ENCODE measurements around the gene PPIP5K1.
"Not testable (repeated sequence)": the region's sequence is repeated elsewhere in the genome, so short reads cannot be mapped to it uniquely, and the experiment has no call there.

The PPIP5K1 gene

DNA sequence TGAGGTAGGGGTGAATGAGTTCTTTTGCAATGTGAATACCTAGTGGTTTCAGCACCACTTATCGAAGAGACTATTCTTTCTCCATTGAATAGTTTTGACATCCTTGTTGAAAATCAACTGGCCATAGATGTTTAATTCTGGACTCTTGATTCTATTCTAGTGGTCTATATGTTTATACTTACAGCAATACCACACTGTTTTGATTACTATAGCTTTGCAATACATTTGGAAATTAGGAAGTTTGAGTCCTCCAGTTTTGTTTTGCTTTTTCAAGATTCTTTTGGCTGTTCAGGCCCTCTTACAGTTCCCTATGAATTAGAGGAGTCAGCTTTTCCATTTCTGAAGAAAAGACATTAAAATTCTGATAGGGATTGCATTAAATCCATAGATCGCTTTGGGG is 42.5 kb downstream of the PPIP5K1 start:
- no peak for DNase-seq (ENCODE audit: extremely low read depth in 1 of 2, low read depth in 1 of 2)

DNA sequence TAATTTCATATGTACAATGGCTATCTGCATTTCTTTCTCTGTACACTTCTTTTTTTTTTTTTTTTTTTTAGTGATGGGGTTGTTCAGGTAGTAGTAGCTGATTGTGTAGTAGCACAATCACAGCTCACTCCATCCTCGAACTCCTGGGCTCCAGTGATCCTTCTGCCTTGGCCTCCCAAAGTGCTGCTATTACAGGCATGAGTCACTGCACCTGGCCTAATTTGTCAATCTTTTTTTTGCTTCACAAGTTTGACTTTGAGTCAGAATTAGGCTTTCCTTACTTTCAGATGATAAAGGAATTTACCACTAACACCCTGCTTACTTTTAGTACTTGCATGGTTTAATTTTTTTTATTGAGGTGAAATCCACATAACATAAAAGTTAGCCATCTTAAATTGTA is 44.6 kb downstream of the PPIP5K1 start:
- no peak for DNase-seq (ENCODE audit: extremely low read depth in 1 of 2, low read depth in 1 of 2)

DNA sequence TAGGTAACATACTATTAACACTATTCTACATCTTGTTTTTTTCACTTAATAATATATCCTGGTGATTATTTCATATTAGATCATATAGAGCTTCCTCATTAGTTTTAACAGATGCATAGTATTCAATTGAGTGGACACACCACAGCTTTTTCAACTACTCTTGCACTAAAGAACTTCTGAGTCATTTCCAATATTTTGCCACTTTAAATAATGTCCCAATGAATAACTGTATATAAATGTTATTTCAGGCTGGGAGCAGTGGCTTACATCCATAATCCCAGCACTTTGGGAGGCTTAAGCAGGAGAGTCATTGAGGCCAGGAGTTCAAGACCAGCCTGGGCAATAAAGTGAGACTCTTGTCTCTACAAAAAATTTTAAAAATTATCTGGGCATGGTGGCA is 45.7 kb downstream of the PPIP5K1 start:
- DNase-seq (ENCODE audit: extremely low read depth in 1 of 2, low read depth in 1 of 2), result no peak

DNA sequence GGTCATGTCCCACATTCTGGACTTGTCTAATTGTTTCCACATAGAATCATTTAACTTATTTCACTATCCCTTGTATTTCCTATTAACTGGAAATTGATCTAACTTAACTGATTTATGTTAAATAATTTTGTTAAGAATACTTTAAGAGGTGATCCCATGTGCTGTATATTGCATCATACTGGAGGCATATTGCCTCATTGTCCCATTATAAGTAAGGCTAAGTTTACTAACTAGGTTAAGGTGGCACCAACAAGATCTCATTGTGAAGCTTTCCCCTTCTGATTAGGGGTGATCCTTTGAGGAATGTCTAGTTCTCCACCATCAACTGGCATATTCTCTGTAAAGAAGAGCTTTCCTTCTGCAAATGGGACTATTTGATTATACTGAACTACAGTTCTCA is 48.2 kb downstream of the PPIP5K1 start:
- DNase-seq (ENCODE audit: extremely low read depth in 1 of 2, low read depth in 1 of 2), result no peak

DNA sequence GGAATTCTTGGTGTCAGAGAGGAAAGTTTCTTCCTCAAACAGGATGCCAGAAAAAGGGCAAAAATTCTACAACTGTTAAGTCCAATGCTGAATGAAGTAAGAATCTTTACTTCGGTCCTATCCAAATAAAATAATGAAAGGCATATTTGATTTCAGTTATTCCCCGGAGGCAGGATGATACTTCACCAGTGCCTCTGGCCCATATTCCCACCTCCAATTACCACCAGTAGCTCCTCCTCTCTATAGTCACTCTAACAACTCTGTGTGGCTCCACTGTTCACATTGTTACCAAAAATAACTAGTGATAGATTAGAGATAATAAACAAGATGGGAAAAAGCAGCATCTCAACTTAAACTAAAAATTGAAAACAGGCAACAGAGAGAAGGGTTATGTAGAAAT is 51.9 kb downstream of the PPIP5K1 start:
- DNase-seq (ENCODE audit: extremely low read depth in 1 of 2, low read depth in 1 of 2), result no peak

DNA sequence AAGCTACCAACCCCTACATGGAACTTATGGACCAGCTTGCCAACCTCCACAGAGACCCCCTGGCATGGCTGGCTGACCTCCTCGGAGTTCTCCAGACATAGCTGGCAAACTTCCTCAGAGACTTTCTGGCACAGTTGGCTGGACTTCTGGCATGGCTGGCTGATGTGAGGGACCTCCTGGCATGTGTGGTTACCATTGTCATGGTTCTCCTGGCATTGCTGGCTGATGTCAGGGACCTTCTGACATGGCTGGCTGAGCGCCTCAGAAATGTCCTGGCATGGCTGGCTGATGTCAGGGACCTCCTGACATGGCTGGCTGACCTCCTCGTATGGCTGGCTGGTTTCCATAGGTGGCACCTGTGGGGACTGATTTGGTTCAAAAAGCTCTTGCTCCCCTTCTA is 55.1 kb downstream of the PPIP5K1 start:
- no peak for DNase-seq (ENCODE audit: extremely low read depth in 1 of 2, low read depth in 1 of 2)

DNA sequence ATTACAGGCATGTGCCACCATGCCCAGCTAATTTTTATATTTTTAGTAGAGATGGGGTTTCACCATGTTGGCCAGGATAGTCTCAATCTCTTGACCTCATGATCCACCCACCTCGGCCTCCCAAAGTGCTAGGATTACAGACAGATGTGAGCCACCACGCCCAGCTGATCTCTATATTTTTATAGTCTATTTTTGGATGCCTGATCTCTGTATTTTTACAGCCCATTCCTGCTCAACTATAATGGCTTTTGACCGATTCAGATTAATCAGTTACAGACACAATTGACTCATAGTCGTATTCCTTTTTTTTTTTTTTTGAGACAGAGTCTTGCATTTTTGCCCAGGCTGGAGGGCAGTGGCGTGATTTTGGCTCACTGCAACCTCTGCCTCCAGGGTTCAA is 57.2 kb downstream of the PPIP5K1 start:
- not testable (repeated sequence) for DNase-seq (ENCODE audit: extremely low read depth in 1 of 2, low read depth in 1 of 2)

DNA sequence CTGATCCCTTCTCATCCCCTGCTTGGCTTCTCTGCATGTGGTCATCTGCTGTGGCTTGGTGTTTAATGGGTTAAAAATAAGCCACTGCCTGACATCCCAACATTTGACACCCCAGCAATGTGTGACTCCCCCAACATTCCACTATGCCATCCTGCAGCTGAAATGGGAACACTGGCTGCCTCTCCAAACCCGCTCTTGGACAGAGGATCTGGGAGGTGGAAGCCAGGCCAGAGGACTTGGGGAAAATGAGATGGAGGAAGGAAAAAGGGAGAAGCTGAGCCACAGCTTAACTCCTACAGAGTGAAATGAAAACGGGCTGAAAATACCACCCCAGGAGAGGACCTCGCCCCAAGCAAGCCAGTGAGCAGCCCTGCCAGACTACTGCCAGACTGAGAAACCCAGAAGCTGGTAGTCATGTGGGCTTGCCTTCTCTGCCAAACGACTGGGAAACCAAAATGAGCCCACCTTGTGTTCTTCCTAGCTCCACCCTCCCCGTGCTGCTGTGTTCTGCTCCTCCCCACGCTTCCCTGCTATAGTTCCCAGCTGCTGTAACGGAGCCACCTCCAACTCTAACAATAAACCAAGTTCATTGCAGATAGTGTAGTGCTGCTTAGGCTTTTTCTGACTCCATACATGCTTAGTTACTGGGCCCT is 58.9 kb downstream of the PPIP5K1 start:
- DNase-seq (ENCODE audit: extremely low read depth in 1 of 2, low read depth in 1 of 2), result no peak

DNA sequence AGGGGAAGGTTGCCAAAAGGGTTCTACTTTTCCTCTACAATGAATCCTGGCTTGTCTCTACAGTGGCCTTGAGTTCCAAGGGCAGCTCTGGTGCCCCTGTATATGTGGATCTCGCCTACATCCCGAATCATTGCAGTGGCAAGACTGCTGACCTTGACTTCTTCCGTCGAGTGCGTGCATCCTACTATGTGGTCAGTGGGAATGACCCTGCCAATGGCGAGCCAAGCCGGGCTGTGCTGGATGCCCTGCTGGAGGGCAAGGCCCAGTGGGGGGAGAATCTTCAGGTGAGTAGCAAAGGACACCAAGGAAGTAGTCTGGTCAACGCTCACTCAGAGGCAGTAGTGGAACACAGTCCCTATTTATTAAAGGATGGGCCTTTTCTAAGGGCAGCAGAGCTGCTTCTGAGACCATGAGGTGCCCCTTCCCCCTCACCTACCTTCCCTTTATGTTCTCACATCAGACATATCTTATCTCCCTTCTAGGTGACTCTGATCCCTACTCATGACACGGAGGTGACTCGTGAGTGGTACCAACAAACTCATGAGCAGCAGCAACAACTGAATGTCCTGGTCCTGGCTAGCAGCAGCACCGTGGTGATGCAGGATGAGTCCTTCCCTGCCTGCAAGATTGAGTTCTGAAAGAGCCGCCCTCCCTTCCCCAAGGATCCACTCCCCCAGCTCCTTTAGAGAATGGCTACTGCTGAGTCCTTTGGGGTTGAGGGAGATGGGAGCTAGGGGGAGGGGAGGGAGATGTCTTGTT is 60.2 kb downstream of the PPIP5K1 start:
- DNase-seq (ENCODE audit: extremely low read depth in 1 of 2, low read depth in 1 of 2), result no peak

DNA sequence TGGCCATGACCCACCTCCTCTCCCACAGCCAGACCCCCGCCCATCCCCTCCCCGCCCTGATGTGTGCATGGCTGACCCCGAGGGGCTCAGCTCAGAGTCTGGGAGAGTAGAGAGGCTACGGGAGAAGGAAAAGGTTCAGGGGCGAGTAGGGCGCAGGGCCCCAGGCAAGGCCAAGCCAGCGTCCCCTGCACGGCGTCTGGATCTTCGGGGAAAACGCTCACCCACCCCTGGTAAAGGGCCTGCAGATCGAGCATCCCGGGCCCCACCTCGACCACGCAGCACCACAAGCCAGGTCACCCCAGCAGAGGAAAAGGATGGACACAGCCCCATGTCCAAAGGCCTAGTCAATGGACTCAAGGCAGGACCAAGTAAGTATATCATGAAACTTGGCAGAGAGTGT is 60.9 kb downstream of the PPIP5K1 start:
- DNase-seq (ENCODE audit: extremely low read depth in 1 of 2, low read depth in 1 of 2), result no peak

DNA sequence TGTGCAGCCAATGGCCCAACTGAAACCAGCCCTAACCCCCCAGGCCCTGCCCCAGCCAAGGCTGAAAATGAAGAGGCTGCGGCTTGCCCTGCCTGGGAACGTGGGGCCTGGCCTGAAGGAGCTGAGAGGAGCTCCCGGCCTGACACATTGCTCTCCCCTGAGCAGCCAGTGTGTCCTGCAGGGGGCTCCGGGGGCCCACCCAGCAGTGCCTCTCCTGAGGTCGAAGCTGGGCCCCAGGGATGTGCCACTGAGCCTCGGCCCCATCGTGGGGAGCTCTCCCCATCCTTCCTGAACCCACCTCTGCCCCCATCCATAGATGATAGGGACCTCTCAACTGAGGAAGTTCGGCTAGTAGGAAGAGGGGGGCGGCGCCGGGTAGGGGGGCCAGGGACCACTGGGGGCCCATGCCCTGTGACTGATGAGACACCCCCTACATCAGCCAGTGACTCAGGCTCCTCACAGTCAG is 61.4 kb downstream of the PPIP5K1 start:
- DNase-seq (ENCODE audit: extremely low read depth in 1 of 2, low read depth in 1 of 2), result no peak

DNA sequence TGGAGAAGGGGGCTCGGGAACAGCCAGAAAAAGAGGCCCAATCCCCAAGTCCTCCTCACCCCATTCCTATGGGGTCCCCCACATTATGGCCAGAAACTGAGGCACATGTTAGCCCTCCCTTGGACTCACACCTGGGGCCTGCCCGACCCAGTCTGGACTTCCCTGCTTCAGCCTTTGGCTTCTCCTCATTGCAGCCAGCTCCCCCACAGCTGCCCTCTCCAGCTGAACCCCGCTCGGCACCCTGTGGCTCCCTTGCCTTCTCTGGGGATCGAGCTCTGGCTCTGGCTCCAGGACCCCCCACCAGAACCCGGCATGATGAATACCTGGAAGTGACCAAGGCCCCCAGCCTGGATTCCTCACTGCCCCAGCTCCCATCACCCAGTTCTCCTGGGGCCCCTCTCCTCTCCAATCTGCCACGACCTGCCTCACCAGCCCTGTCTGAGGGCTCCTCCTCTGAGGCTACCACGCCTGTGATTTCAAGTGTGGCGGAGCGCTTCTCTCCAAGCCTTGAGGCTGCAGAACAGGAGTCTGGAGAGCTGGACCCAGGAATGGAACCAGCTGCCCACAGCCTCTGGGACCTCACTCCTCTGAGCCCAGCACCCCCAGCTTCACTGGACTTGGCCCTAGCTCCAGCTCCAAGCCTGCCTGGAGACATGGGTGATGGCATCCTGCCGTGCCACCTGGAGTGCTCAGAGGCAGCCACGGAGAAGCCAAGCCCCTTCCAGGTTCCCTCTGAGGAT is 62.0 kb downstream of the PPIP5K1 start:
- no peak for DNase-seq (ENCODE audit: extremely low read depth in 1 of 2, low read depth in 1 of 2)

DNA sequence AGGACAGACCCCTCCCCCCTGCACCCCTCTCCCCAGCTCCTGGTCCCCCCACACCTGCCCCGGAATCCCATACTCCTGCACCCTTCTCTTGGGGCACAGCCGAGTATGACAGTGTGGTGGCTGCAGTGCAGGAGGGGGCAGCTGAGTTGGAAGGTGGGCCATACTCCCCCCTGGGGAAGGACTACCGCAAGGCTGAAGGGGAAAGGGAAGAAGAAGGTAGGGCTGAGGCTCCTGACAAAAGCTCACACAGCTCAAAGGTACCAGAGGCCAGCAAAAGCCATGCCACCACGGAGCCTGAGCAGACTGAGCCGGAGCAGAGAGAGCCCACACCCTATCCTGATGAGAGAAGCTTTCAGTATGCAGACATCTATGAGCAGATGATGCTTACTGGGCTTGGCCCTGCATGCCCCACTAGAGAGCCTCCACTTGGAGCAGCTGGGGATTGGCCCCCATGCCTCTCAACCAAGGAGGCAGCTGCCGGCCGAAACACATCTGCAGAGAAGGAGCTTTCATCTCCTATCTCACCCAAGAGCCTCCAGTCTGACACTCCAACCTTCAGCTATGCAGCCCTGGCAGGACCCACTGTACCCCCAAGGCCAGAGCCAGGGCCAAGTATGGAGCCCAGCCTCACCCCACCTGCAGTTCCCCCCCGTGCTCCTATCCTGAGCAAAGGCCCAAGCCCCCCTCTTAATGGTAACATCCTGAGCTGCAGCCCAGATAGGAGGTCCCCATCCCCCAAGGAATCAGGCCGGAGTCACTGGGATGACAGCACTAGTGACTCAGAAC is 62.8 kb downstream of the PPIP5K1 start:
- no peak for DNase-seq (ENCODE audit: extremely low read depth in 1 of 2, low read depth in 1 of 2)

DNA sequence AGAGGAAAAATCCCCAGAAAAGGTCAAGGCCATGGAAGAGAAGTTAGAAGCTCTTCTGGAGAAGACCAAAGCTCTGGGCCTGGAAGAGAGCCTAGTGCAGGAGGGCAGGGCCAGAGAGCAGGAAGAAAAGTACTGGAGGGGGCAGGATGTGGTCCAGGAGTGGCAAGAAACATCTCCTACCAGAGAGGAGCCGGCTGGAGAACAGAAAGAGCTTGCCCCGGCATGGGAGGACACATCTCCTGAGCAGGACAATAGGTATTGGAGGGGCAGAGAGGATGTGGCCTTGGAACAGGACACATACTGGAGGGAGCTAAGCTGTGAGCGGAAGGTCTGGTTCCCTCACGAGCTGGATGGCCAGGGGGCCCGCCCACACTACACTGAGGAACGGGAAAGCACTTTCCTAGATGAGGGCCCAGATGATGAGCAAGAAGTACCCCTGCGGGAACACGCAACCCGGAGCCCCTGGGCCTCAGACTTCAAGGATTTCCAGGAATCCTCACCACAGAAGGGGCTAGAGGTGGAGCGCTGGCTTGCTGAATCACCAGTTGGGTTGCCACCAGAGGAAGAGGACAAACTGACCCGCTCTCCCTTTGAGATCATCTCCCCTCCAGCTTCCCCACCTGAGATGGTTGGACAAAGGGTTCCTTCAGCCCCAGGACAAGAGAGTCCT is 63.6 kb downstream of the PPIP5K1 start:
- no peak for DNase-seq (ENCODE audit: extremely low read depth in 1 of 2, low read depth in 1 of 2)

DNA sequence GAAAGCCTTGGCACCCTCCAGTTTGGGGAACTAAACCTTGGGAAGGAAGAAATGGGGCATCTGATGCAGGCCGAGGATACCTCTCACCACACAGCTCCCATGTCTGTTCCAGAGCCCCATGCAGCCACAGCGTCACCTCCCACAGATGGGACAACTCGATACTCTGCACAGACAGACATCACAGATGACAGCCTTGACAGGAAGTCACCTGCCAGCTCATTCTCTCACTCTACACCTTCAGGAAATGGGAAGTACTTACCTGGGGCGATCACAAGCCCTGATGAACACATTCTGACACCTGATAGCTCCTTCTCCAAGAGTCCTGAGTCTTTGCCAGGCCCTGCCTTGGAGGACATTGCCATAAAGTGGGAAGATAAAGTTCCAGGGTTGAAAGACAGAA is 64.9 kb downstream of the PPIP5K1 start:
- DNase-seq (ENCODE audit: extremely low read depth in 1 of 2, low read depth in 1 of 2), result no peak

DNA sequence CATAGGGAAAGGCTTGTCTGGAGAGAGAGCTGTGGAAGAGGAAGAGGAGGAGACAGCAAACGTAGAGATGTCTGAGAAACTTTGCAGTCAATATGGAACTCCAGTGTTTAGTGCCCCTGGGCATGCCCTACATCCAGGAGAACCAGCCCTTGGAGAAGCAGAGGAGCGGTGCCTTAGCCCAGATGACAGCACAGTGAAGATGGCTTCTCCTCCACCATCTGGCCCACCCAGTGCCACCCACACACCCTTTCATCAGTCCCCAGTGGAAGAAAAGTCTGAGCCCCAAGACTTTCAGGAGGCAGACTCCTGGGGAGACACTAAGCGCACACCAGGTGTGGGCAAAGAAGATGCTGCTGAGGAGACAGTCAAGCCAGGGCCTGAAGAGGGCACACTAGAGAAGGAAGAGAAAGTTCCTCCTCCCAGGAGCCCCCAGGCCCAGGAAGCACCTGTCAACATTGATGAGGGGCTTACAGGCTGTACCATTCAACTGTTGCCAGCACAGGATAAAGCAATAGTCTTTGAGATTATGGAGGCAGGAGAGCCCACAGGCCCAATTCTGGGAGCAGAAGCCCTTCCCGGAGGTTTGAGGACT is 65.7 kb downstream of the PPIP5K1 start:
- DNase-seq (ENCODE audit: extremely low read depth in 1 of 2, low read depth in 1 of 2), result no peak

DNA sequence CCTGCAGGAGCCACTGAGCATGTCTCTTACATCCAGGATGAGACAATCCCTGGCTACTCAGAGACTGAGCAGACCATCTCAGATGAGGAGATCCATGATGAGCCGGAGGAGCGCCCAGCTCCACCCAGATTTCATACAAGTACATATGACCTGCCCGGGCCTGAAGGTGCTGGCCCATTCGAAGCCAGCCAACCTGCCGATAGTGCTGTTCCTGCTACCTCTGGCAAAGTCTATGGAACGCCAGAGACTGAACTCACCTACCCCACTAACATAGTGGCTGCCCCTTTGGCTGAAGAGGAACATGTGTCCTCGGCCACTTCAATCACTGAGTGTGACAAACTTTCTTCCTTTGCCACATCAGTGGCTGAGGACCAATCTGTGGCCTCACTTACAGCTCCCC is 66.4 kb downstream of the PPIP5K1 start:
- DNase-seq (ENCODE audit: extremely low read depth in 1 of 2, low read depth in 1 of 2), result no peak

DNA sequence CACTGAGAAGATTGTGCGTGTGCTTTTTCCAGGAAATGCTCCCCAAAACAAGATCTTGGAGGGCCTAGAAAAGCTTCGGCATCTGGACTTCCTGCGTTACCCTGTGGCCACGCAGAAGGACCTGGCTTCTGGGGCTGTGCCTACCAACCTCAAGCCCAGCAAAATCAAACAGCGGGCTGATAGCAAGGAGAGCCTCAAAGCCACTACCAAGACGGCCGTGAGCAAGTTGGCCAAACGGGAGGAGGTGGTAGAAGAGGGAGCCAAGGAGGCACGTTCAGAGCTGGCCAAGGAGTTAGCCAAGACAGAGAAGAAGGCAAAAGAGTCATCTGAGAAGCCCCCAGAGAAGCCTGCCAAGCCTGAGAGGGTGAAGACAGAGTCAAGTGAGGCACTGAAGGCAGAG is 67.8 kb downstream of the PPIP5K1 start:
- DNase-seq (ENCODE audit: extremely low read depth in 1 of 2, low read depth in 1 of 2), result no peak

DNA sequence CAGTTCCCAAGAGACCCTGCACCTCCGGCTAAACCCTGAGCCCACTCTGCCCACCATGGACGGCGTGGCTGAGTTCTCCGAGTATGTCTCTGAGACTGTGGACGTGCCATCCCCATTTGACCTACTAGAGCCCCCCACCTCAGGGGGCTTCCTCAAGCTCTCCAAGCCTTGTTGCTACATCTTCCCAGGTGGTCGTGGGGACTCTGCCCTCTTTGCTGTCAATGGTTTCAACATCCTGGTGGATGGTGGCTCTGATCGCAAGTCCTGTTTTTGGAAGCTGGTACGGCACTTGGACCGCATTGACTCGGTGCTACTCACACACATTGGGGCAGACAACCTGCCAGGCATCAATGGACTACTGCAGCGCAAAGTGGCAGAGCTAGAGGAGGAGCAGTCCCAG is 68.6 kb downstream of the PPIP5K1 start:
- no peak for DNase-seq (ENCODE audit: extremely low read depth in 1 of 2, low read depth in 1 of 2)

DNA sequence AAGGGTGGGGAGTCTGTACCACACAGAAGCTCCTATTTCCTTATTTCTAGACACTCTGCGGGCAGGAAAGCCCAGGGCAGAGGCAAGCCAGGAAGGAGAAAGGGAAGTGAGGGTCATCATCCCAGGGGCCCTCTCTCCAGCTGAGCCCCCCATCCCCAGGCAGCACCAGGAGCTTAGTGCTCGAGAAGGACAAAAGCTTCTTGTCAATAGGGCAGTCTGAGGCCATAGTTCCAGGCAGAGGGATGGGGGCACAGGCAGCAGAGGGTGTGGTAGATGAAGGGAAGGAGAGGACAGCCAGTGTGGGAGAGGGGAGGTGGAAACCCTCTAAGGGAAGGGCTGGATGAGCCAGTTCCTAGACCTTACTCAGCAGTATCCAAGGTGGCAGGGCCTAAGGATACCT is 69.9 kb downstream of the PPIP5K1 start:
- no peak for DNase-seq (ENCODE audit: extremely low read depth in 1 of 2, low read depth in 1 of 2)

Data from activated CD8-positive, alpha-beta memory T cell treated with anti-CD3 and anti-CD28 coated beads for 1 hour (primary cell).